AG20443 (cell line): ENCODE data around the gene EMID1.
"Not testable (repeated sequence)": the region's sequence is repeated elsewhere in the genome, so short reads cannot be mapped to it uniquely, and the experiment has no call there.

Source experiments
- DNase-seq: peaks from one replicate; pipeline ENCODE4 v3.0.0; 2012; ENCODE audit warnings: low spot score, mixed read lengths

EMID1 gene

DNA sequence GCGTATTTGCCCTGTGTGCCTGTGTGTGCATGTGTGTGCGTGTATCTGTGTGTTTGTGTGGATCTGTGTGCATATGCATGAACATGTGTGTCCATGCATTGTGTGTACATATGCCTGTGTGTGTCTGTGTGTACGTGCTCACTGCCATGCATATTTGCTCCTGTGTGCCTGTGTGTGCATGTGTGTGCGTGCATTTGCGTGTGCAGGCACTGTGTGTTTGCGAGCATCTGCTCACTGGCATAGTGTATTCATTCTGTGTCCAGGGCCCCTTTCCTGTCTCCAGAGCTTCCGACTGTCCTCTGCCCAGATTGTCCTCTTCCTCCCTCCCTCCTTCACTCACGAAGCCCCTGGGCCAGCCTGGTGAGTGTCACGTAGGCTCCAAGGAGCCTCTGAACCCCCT is 5.8 kb downstream of the EMID1 start:
- DNase-seq, result no peak

DNA sequence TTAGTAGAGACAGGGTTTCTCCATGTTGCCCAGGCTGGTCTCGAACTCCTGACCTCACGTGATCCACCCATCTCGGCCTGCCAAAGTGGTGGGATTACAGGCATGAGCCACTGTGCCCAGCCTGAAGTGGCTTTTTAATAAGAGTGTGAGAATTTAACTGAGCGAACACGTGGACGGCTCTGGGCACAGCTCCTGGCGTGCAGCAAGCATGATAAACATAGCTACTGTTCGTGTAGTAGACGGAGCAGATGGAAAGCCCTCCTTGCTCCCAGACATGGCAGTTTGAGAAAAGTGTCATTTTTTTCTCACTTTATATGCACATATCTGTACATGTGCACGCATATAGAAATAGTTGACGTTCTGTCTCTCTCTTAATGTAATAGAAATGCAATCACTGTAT is 7.0 kb downstream of the EMID1 start:
- DNase-seq, result no peak

- DNase-seq, result no peak
These were observed 7.8 kb downstream of the EMID1 start for GRCh38 chr22:29213493-29213892.

DNA sequence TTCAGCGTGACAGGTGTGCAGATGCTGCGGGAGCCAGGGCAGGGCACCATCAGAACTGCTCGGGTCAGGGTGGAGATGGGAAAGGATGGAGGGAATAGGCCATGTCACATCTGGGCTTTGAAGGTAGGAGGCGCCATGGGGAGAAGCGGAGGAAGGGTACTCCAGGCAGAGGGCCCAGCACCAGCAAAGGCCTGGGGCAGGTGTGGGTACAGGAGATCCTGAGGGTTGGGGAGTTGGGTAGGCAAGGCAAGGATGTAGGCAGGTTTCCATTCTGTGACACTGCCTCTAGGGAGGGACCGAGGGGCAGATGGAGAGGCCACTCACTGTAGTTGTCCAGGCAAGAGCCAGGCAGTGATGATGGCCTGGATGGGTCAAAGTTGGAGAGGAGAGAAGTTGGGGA is 8.5 kb downstream of the EMID1 start:
- no peak for DNase-seq

DNA sequence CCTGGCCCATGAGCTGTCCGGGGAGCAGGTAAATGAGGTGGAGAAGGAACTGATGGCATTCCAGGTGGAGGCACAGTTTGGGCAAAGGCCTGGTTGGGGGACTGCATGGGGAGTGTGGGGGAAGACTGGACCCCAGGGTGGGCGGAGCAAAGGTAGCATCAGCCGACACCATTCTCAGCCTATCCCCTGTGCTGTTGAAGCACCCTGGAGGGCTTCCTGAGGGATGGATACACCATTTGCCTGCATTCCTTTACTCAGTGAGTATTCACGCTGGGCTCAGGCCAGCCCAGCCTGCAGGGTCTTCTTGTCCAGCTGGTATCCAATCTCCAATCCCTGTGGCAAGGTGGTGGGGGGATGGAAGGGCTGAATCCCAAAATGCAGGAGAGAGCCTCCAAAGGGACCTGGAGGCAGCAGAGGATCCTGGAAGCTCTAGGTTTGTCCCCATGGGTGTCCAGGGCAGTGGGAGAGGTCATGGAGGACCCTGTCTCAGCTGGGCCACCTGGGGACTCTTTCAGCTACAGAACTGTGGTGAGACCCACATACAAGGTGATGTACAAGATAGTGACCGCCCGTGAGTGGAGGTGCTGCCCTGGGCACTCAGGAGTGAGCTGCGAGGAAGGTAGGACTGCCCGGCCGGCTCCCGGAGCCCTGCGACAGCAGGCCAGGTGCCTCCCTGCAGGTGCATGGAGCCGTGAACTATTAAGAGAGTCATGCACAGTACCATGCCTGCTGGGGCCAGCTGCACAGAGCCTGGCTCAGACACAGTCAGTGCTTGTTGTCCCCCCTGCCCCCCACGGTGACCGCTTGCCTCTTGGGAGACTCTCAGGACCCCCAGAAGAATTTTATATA is 9.5 kb downstream of the EMID1 start:
- no peak for DNase-seq

DNA sequence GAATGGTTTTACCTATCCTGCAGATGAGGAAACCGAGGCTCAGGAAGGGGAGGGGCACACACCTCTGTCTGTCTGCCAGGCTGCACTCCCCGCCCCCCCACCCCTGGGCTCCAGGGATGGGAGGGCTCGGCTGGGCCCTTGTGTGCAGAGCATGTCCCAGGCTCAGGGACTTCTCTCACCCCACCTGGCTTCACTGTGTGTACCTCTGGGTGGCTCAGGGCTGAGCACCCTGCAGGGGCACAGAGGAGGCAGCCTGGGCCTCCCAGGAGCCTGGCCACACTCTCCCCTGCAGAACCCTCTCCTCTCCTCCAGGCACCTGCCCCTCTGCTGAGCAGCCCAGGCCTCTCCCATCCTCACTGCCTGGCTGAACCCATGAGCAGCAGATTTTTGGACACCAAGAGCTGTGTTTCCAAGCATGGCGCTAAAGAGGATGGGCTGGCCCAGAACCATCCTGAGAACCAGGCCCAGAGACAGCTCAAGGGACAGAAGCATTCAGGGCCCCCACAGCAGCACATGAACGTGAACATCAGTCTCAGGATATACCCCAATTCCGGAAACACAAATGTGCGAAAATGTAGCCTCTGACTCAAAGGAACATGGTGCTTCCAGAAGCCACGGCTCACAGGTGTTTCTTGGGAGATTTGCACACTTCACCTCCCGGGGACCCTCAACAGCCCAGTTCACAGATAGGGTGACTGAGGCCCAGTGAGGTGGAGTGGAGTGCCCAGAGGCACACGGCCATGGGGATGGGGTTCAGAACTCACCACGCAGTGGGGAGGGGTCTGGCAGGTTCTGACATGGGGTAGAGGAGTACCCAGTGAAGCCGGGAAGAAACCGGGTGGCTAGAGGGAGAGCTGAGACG is 10.5 kb downstream of the EMID1 start:
- DNase-seq, result no peak

GRCh38 chr22:29216873-29217666 is 11.4 kb downstream of the EMID1 start:
- peak; percentile 56 for DNase-seq

DNA sequence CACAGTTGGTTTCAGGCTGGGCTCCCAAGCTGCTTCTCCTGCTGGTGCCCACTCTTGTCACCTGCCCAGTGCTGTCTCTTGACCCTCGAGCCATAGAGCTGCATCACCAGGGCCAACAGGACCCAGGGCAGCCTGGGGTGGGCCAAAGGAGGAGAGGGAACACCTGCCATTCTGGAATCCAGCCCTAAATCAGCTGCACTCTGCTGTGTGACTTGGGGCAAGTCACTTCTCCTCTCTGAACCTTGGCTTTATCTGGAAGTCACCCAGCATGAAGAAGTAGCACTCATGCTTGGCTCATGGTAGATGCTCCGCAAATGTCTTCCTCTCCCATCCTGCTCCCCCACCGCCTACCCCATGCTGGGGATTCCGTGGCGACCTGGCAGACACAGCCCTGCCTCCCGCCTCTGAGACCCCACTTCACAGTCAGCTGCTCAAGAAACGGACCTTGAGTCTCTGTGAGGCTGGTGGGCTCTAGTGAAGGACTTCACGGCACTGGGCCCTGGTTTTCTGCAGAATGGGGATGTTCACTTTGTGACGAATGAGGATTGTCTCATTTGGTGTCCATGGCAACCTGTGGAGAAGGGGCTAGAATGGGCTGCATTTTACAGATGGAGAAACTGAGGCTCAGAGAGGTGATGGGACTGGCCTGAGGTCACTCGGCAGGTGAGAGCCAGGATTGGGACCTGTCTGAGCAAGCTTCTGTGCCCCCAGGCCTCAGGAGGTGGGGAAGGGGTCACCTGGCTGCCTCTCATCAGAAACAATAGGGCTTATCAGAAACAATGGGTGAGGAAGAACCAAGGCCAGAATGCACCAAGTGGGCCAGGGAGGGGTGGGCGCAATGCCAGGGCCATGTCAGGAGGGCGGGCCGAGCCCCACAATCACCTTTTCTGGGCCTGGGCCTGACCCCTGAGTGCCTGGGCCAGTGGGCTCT is 12.4 kb downstream of the EMID1 start:
- DNase-seq, result no peak

GRCh38 chr22:29218758-29219408 is 13.2 kb downstream of the EMID1 start:
- DNase-seq, result no peak

GRCh38 chr22:29219409-29219782 is 13.7 kb downstream of the EMID1 start:
- DNase-seq, result not testable (repeated sequence)

- DNase-seq, result no peak
These were observed 14.4 kb downstream of the EMID1 start for GRCh38 chr22:29219881-29220670.

GRCh38 chr22:29224121-29224858 is 18.6 kb downstream of the EMID1 start:
- no peak for DNase-seq

DNA sequence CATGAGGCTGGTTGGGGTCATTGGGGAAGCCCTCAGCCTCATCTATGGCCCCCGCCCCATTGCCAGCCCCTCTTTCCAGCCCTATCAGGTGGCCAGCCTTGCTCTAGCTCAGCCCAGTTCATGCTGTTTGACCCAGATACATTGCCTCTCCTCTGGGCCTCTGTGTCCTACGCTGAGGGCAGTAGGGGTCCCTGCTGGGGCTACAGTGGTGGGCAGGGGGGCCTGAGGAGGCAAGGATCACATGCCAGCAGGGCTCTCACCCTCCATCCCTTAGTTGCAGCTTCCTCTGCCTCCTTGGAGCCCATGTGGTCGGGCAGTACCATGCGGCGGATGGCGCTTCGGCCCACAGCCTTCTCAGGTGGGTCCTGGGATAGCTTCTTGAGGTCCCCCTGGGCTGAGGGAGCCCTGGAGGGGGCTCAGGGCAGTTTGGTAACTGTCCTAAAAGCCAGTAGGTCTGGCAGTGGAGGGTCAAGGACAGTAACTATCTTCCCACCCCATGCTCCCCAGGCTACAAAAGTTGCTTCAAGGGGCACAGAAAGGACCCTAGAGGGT is 19.2 kb downstream of the EMID1 start:
- no peak for DNase-seq

GRCh38 chr22:29225422-29226090 is 19.9 kb downstream of the EMID1 start:
- peak; percentile 79 for DNase-seq

- DNase-seq, result no peak
These were observed 20.8 kb downstream of the EMID1 start for GRCh38 chr22:29226351-29226981.

DNA sequence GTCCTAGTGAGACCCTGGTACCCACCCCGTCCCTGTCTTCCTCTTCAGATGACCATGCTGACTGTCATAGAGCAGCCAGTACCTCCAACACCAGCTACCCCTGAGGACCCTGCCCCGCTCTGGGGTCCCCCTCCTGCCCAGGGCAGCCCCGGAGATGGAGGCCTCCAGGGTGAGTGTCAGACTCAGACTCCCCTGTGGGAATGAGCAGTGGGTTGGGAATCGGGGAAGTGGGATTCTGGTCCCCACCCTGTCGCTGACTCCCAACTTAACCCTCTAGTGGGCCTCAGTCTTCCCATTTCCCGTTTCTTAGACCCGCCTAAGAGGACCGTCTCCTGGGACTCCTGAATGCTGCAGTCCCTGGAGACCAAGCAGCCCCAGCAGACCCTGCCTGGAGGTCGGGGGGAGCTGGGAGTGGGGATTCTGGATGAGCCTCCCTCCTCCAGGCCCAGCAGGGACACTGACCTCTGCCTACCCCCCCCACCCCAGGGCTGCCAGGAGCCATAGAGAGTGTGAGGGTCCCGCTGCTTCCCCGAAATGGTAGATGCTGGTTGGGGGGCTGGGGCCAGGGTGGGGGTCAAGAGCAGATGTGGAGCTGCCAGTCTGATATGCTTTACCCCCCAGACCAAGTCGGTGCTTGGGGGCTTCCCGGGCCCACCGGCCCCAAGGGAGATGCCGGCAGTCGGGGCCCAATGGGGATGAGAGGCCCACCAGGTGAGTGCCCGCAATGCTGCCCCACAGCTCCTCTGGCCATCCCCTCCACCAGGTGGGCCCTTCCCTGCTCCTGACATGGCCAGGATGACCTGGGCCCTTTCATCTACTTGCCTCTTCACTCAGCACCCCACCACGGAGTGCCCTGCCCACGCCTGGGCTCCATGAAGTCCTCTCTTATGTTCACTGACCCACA is 25.5 kb downstream of the EMID1 start:
- no peak for DNase-seq
